AG04449 (cell line): ENCODE data around the gene GGN.

ENCODE experiments used
- CTCF ChIA-PET: fragments of 350-600 bp; formaldehyde crosslinking; extraction: SDS; loops from one replicate; lab custom pipeline; 2021; ENCODE audit warnings: antibody characterized with exemption; lab: Yijun Ruan, JAX
- POLR2A ChIA-PET: fragments of 400-600, 350-600 bp; formaldehyde crosslinking; extraction: SDS; loops from one replicate; lab custom pipeline; 2020; ENCODE audit warnings: antibody characterized with exemption, inconsistent platforms; lab: Yijun Ruan, JAX
- DNase-seq: peaks from one replicate; pipeline ENCODE4 v3.0.0-alpha.2; 2010; ENCODE audit warnings: low read depth, low spot score
- H3K4me3 ChIP-seq: 2 replicates; pipeline ENCODE4 v1.5.1; 2011; ENCODE audit warnings: low read depth, mild to moderate bottlenecking, control low read depth, low read length
- CTCF ChIP-seq: IDR thresholded peaks from one replicate; pipeline ENCODE4 v1.5.1; 2011; ENCODE audit warnings: mild to moderate bottlenecking, moderate library complexity, low read length, control low read depth, inconsistent platforms; ENCODE audit not compliant: insufficient read depth; ENCODE audit errors: missing control alignments

GGN gene

GRCh38 chr19:38383184-38383583, 4.7 kb downstream of the GGN start:
- ChIA-PET POLR2A (no interaction called here), CTCF (interaction anchor here (1.6 to 5.8 kb wide), 2 partner anchors 7 to 149 kb away, joined by 6 to 41 read pairs; partner anchors contain the start of gene PSMD8)
- no peak for DNase-seq
- TF ChIP-seq CTCF = no peak
- H3K4me3 ChIP-seq = no peak overlapping the region

- no peak overlapping the region for H3K4me3 ChIP-seq
- CTCF ChIA-PET = interaction anchor here (1.4 to 2.2 kb wide), 3 partner anchors 22 to 482 kb away, joined by 4 to 9 read pairs (median 6); partner anchors contain the start of gene FAM98C
- no peak for DNase-seq
- TF ChIP-seq CTCF = no peak
- POLR2A ChIA-PET = no interaction called here
These were observed 6.7 kb downstream of the GGN start for GRCh38 chr19:38381138-38381537.

DNA sequence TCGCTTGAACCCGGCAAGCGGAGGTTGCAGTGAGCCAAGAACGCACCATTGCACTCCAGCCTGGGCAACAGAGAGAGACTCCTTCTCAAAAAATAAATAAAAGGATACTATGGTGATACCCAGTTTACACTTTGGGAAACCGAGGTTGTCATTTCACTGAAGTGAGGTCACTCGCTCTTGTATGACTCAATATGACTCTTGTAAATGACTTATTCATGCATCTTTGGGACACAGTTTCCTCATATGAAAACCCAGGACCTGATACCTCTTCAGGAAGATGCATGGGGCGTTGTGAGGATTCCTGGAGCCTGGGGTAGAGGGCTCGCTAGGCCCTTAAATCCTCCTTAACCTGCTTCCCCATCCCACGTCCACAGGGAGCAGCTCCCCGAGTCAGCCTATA, 9.0 kb downstream of the GGN start:
- DNase-seq = no peak
- TF ChIP-seq CTCF = no peak
- H3K4me3 ChIP-seq = no peak overlapping the region
- POLR2A ChIA-PET = interaction anchor here (3.9 kb wide), 1 partner anchor 10 kb away, joined by 26 read pairs; the partner anchor contains the start of genes GGN and SPRED3
- CTCF ChIA-PET = interaction anchor here (1.2 to 5.3 kb wide), 3 partner anchors 7 to 154 kb away, joined by 4 to 41 read pairs (median 6); partner anchors contain the start of gene GGN

DNA sequence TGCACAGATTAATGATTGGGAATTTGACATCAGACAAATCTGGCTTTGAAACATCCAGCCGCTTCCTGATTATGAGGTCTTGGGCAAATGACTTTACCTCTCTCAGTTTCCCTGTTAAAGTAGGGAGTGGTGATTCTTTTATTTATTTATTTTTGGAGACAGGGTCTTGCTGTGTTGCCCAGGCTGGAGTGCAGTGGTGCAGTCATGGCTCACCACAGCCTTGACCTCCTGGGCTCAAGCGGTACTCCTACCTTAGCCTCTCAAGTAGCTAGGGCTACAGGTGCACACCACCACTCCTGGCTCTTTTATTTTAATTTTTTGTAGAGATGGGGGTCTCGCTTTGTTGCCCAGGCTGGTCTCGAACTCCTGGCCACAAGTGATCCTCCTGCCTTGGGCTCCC, 10.8 kb downstream of the GGN start:
- ChIA-PET POLR2A (interaction anchor here (1.0 to 3.9 kb wide), 2 partner anchors 8 to 11 kb away, joined by 3 to 26 read pairs; partner anchors contain the start of genes GGN and SPRED3), CTCF (interaction anchor here (0.9 to 5.3 kb wide), 5 partner anchors 9 to 553 kb away, joined by 3 to 45 read pairs (median 13); partner anchors contain the start of genes GGN, MRPS12 and SARS2)

DNA sequence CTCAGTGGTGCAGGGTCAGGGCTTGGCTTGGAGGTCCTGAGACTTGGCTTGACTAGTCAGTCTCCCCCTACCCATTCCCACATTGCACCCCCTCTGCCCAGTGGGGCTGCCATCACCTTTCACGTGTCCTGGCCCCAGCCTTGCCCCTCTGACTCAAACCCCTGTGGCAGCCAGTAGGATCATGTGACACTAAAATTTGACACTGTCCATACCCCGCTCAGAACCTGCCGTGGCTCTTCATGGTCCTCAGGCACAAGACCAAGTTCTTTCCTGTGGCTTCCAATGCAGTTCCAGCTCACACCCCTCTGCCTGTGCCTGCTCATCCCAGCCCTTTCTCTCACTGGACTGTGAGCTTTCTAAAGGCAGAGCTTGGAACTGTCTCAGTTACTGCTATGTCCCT, 11.3 kb downstream of the GGN start:
- ChIA-PET CTCF (interaction anchor here (1.1 to 5.3 kb wide), 5 partner anchors 9 to 143 kb away, joined by 3 to 45 read pairs (median 17); partner anchors contain the start of genes CATSPERG and GGN), POLR2A (interaction anchor here (1.0 to 3.9 kb wide), 3 partner anchors 9 to 26 kb away, joined by 3 to 26 read pairs (median 4); partner anchors contain the start of genes FAM98C, GGN and SPRED3)
- DNase-seq = no peak
- TF ChIP-seq CTCF = no peak
- peak overlapping the region; percentile 83 for H3K4me3 ChIP-seq

More for the DNA sequence above, 10.8 kb downstream of the GGN start:
- no peak for DNase-seq
- TF ChIP-seq CTCF = no peak
- no peak overlapping the region for H3K4me3 ChIP-seq

DNA sequence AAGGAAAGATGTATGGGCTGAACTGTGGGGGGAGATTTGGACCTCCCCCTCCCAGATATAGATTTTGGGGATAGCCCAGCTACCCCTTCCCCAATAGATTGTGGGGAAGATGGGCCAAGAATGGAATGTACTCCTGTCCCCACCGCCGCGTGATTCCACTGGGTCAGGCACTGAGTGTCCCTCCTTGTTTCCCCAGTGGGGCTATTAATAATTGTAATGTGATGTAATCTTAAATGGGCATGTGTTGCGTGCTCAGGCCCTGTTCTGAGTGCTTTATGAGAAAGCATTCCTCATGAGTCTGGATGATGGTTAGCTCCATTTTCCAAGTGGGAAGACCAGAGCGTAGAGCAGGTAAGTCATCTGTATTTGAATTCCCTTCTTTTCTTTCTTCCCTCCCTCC, 12.1 kb downstream of the GGN start:
- no peak for TF ChIP-seq CTCF
- CTCF ChIA-PET = interaction anchor here (1.1 to 5.3 kb wide), 7 partner anchors 10 to 145 kb away, joined by 3 to 45 read pairs (median 13); partner anchors contain the start of genes CATSPERG, FAM98C and GGN
- peak overlapping the region; percentile 83 for H3K4me3 ChIP-seq
- DNase-seq = no peak
- POLR2A ChIA-PET = interaction anchor here (1.2 to 3.9 kb wide), 2 partner anchors 13 to 27 kb away, joined by 4 to 26 read pairs; partner anchors contain the start of genes FAM98C, GGN and SPRED3
